HL-60/S4 treated with retinoic acid at 250 ng/mL for 4 days and 3 days (cell line): ENCODE results near the gene PAPPA.

ENCODE experiments used
- in situ Hi-C: fragments of 300-500 bp; cut with MboI; formaldehyde crosslinking; loops from 2 replicates; pipeline ENCODE4 v1.7.0; 2022; ENCODE audit warnings: low sequenced_read_pairs

The PAPPA gene, protein sequence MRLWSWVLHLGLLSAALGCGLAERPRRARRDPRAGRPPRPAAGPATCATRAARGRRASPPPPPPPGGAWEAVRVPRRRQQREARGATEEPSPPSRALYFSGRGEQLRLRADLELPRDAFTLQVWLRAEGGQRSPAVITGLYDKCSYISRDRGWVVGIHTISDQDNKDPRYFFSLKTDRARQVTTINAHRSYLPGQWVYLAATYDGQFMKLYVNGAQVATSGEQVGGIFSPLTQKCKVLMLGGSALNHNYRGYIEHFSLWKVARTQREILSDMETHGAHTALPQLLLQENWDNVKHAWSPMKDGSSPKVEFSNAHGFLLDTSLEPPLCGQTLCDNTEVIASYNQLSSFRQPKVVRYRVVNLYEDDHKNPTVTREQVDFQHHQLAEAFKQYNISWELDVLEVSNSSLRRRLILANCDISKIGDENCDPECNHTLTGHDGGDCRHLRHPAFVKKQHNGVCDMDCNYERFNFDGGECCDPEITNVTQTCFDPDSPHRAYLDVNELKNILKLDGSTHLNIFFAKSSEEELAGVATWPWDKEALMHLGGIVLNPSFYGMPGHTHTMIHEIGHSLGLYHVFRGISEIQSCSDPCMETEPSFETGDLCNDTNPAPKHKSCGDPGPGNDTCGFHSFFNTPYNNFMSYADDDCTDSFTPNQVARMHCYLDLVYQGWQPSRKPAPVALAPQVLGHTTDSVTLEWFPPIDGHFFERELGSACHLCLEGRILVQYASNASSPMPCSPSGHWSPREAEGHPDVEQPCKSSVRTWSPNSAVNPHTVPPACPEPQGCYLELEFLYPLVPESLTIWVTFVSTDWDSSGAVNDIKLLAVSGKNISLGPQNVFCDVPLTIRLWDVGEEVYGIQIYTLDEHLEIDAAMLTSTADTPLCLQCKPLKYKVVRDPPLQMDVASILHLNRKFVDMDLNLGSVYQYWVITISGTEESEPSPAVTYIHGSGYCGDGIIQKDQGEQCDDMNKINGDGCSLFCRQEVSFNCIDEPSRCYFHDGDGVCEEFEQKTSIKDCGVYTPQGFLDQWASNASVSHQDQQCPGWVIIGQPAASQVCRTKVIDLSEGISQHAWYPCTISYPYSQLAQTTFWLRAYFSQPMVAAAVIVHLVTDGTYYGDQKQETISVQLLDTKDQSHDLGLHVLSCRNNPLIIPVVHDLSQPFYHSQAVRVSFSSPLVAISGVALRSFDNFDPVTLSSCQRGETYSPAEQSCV (N-terminal part only)

DNA sequence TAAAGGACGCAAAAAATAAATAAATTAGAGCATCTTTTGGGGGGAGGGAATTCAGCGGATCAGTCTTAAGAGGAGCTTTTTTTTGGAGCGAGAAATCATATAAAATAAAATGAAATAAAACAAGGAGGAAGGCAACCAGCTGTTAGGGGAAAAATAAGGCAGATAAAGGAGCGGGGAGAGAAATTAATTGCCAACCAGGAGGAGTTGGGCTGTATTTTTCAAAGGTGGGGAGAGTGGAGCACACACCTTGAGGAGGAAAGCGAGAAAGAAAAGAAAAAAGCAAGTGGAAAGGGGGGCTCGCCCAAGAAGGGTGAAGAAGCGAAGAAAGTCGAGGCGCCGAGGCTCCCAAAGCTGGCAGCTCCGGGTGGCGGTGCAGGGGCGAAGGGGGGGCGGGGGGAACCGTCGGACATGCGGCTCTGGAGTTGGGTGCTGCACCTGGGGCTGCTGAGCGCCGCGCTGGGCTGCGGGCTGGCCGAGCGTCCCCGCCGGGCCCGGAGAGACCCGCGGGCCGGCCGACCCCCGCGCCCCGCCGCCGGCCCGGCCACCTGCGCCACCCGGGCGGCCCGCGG is at the start of gene PAPPA:
PAPPA (plus strand) TSS at position 27 of the 569 bp plus-strand sequence; CDS start at position 409, 382 bp downstream.
- in situ Hi-C loops = no loop called here

DNA sequence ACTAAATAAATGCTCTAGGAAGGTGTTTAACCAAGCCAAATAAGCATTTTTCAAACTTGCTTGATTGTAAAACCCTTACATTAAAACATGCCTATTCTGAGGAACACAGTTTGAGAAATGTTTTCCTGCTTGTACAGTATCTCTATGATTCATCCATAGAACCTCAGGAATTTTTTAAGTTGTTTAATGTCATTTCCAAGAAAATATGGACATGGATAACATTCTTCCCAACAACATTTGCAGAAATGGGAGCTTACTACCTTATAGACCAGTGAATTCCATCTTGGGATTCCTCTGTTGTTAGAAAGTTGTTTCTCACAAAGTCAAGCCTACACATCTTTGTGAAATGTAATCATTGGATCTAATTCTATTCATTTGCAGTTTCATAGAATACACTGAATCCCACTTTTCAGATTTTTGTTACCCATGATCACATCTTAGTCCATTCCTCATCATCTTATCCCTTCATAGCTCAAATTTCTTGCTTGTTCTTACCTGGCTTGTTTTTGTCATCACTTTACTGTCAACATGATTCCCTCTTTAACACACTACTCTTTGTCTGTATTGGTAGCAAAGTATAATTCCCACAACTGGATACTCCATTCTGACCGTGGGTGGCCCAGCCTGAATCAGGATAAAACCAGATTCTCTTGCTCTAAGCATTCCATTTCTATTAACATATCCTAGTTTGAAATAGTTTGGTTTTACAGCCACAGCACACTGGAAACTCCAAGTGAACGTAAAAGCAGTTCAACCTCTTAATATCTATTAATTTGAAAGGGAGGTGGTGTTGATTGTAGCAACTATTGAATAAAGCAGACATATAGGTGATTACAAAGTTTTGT is 49.4 kb upstream of the PAPPA start:
- in situ Hi-C loops = no loop called here

DNA sequence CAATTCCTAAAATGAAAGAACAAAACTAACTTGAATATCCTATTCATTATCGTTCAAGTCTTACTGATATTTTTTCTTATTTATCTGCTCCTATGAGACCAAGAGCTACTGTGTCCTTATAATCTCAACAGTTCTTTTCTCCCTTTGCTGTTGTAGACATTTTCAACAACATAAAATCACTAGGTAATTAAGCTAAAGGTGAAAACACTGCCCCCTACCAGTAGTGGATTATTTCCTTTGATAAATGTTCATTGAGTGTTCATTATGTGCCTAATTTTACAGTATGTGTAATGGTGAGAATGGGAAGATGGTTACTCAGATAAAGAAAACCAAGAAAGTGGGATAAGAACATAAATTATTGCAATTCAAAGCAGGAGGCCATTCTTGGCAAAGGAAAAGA is 41.4 kb upstream of the PAPPA start:
- in situ Hi-C loops = no loop called here

DNA sequence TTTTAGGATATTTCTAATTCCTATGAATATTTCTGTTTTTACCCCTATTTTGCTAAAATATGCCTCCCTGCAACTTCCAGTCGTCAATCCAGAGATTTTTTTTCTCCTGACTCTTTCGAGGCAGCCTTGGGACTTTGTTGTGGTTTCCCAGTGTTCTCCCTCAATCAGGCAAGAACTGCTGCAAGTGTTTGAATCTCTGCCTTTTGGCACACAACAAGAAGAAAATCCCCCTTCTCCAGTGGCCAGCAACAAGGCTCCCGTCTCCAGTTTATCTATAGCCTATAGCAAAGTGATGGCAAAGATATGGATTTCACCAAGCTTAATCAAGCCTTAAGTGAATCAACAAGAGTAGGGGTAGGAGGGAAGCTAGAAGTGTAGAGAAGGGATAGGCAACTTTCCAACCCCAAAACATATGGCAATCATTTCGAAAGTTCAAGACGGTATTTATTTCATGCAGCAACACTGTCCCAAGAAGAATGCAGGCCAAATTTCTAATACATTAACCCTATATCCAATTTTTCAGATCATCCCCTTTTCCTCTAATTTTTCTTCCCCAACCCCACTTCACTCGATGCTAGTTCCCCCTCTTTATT is 37.7 kb upstream of the PAPPA start:
- in situ Hi-C loops = no loop called here

DNA sequence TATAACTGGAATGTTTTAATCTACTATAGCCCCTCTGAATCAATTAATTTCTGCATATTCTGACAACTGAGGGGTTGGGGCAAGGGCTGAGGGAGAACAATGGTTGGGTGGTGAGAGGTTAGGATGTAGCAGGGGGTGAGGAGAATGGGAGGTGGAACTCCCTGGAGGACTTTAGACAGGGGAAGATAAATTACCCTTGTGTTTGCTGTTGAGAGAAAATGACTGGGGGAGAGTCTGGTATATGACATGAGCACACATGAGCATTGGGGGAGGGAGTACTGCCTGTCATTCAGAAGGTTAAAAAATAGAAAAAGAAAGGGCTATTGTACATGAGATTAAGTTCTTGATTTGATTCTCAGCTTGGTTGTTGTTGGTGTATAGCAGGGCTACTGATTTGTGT is 37.2 kb upstream of the PAPPA start:
- in situ Hi-C loops = no loop called here

DNA sequence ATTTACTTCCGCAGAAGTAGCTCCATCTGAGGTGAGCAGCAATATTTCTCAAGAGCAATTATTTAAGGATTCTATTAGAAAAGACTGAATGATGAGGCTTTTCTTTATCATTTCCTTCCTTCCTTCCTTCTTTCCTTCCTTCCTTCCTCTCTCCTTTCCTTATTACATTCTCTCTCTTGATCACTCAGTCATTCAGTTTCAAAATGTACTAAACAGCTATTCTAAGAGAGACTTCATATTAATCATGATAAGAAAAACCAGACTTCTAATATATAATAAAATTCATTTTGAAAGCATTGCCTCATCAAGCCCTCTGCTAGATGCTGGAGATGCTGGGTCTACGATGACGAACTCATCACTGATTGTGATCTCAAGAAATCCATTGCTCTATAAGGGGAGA is 30.4 kb upstream of the PAPPA start:
- in situ Hi-C loops = no loop called here

DNA sequence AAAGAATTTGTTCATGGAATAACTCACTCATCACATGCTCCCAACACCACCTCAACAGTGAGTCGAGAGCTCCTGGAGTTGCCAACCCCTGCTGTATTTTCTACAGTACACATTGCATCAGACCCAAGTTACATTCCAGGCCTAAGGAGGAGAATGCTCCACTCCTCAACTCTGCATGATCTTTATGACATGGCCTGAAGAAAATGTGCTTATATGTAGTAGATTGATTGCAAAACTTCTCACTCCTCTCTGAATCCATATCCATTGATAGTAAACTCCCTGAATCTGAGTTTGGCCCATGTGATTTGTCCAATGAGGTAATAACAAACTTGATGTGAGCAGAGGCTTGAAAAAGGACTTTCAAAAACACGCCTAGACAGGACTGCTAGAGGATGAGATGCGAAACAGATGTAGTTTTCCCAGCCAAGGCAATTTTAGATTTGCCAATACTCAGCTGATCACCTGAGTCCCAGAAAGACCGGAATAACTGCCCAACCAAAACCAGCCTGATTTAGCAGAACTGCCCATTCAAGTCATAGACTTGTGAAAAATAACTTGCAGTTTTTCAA is 29.0 kb upstream of the PAPPA start:
- in situ Hi-C loops = no loop called here

DNA sequence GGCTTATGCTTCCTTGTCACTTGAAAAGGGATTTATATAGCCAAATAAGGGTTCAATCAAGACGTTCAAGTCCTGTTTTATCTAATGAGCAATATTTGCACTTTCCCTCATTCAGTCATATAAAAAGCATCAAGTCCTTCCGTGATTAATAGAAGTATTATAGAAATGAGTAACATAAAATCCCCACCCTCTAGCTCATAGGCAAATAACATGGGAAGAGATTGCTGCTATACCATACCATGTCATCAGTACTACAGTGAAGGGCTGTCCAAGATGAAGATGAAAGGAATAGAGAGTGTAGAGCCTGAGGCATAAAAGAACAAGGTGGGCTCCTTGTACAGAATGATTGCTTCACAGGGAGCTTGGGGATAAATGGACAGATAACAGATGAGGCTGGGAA is 20.4 kb upstream of the PAPPA start:
- in situ Hi-C loops = no loop called here

DNA sequence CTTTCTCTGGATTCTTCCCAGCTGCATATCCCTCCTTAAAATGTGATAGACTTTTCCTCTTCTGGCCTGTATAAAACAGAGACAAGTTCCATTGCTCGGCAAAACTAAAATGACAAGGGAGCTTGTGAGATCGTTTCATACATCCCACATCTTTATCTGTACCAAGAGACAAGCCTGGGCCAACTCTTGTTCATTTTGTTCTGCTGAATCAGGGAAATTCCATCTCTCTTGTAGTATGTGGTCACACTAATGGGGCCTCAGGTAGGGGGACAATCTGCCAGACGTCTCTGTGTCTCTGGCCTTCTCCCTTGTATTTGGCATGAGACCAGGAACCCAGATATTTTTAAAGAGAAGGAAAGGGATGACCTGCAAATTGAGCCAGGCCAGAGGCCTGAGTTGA is 18.6 kb upstream of the PAPPA start:
- in situ Hi-C loops = no loop called here

DNA sequence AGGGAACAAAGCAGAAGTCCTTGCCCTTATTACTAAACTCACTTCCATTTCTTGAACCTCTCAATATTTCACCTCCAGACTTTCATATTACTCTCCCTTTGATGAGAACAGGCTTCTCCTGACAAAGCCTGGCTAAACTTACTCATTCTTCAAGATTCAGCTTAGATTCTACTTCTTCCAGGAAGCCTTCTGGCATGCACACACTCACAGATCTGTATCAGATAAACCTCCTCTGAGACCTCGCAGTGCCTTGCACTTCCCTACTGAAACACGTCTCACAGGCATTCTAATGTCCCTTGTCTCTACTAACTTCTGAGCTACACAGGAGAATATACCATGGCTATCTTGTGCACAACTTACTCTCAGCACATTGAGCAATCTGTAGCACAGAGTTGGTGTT is 16.6 kb upstream of the PAPPA start:
- in situ Hi-C loops = no loop called here

DNA sequence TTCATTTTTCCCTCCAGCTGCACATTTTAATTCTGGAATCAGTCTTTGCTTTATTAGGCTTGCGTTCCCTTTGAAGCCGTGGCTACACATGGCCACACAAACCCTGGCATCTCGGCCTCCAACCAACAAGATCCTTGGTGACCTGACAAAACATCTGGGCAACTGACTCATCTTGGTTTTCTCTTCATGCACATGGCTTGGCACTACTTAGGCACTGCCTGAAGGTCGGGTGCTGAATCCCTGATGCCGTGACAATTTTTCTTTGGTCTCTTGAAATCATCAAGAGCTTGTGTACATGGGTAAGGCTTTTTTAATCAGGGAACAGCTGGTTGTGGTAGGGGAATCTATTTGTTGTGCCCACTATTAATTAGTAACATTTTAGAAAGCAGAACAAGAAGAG is 16.0 kb upstream of the PAPPA start:
- in situ Hi-C loops = no loop called here

DNA sequence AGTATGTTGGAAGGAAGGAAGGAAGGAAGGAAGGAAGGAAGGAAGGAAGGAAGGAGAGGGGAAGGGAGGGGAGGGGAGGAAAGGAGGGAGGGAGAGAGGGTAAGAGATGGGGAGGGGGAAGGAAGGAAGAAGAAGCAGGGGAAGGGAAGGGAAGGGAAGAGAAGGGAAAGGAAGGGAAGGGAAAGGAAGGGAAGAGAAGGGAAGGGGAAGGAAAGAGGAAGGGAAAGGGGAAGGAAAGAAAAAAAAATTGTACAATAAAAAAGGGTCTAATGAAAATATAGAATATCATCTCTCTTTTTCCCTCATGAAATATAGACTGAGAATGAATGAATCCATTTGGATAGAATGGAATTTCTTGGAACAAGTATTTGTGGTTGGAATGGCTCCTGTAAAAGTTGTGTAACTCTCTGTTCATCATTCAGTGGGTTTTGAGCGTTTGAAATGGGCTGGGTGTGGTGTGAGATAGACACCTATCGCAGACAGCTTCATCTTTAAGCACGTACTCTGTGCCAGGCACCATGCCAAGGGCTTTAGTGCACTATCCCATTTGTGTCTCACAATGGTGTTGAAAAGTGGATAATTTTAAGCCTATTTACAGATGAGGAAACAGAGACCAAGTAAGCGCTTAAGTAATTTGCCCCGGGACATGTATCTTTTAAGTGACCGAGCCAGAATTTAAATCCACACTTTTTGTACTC is 11.6 kb upstream of the PAPPA start:
- in situ Hi-C loops = no loop called here

DNA sequence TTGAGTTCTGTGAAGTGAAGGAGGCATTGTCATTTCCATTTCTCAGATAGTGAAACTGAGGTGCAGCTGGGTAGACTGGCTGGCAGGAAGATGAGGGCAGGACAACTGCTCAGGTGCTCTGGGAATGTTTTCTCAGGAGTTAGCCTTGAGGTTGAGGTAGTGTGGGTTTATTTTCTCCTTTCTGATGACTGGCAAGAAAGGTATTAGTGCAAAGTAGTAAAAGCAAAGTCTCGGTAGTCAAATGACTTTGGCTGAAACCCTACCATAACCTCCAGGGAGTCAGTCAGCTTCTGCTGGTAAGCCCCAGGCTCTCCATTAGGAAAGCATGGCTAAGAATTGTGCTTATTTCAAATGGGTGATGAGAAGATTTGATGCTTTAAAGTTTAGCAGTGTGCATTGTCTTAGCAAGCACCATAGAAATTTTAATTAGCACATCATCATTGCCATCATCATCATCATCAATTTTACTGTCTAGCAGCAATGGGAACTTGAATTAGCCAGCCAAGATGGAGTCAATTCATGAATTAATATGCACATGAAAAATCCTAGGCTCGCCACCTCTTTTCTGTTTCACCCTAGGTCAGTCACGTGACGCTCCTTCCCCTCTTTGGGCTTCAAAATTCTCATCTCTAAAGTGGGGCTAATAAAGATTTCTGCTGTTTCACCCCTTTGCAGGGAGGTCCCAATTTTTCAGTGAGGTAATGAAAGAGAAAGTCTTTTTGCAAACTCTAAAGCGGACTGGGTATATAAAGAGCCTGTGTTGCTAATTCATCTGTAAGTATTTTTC is 10.7 kb upstream of the PAPPA start:
- in situ Hi-C loops = no loop called here

DNA sequence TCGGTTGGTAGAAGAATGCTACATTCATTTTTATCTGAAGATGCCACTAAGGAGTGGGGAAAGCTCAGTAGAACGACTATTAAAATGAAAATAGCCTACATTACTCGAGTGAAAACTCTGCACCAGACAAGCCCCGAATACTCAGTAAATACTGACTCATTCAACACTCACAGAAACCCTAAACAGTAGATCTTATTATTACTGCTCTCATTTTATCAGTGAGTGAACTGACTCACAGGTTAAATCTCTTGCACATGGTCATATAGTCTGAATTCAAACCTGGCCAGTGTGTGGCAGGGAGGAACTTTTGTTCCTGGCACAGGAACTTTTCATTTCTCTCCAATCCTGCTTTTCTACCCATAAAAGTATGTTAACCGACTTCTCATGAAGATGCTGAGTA is 9.6 kb upstream of the PAPPA start:
- in situ Hi-C loops = no loop called here

DNA sequence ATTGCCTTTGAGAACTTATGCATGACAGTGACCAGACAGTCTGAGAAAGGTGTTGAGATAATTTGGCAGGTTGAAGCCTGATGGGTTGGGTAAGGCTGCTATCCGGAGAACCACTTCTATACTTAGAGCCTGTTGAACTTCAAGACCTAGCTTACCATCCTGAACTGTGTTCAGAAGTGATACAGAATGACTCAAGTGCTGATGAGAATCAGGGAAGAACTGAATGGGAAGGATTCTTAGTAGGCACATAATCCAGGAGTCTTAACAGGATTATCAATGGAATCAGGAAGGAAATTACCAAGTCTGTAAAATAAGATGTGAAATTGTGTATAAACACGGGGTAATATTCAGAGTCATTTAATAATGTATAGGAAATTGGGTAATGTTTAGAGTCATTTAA is 9.0 kb upstream of the PAPPA start:
- in situ Hi-C loops = no loop called here

DNA sequence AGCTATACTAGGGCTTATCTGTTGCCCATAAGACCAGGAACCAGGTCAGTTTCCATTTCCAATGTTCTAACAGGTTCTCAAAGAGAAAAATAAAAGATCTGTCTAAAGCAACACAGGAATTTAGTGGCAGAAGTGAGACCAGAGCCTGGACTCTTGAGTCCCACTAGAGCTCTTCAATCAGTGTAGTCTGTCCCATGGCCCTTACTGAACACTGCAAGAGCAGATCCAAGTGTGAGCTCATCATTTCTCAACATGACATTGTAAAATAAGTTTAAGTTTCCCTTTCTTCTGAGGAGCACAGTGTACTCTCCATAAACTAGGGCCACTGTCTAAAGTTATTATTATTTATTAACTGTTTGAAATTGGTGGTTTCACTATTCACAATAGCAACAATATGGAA is 8.6 kb upstream of the PAPPA start:
- in situ Hi-C loops = no loop called here

DNA sequence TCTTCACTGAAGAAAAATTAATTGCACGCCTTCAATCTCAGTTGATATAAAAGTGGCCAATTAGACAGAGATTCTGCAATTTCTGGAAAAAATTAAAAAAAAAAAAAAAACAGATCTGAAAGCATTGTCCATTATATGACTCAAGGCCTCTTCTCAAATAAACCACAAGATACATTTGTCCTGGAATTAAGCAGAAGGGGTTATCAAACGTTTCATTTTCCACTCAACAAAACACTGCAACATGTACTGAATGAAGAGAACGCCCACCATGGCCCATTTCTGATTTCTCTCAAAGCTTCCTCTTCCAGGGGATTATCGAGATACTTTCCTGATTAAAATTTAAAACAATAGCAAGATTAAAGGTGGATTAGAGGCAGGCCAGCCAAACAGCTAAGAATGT is 5.8 kb upstream of the PAPPA start:
- in situ Hi-C loops = no loop called here

DNA sequence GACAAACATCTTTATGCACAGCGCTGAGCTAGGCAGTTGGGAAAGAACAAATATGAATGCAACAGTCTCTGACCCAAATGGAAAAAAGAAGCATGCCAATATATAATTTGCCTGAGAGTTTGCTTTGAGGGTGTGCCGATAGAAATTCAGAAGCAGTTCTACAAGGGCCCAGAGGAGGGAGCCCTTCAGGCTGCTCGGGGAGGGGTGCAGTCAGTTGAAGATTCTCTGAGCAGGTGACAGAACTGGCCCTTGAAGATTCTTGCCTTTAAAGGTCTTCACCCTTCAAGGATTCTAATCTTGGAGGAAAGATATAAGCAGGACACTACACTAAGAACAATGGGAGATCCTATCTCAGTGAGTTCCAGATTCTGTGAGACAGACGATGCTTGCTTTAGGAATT is 3.7 kb upstream of the PAPPA start:
- in situ Hi-C loops = no loop called here
